Common myeloid progenitor, CD34-positive (primary cell): ENCODE results near the gene MESD.

ENCODE experiments used
- CTCF ChIA-PET: fragments of 350-600 bp; sonication (Branson Sonifier 250); formaldehyde crosslinking; loops from one replicate; lab custom pipeline; 2021; ENCODE audit warnings: antibody characterized with exemption; lab: Charles Lee
- POLR2A ChIA-PET: fragments of 350-600 bp; sonication (Branson Sonifier 250); formaldehyde crosslinking; loops from one replicate; lab custom pipeline; 2021; ENCODE audit warnings: antibody characterized with exemption; lab: Charles Lee
- DNase-seq, 3 donors: peaks; one replicate each; pipeline versions ENCODE4 v3.0.0 to v3.0.0-alpha.2; 2013
- H3K27ac ChIP-seq, 2 experiments: 1 replicate in 1 of 2; 2 replicates in 1 of 2; pipeline ENCODE4 v1.7.0; 2013; ENCODE audit warnings: inconsistent platforms in 2 of 2, low read length in 2 of 2, mild to moderate bottlenecking in 2 of 2, low read depth in 1 of 2, moderate library complexity in 1 of 2; ENCODE audit not compliant: severe bottlenecking in 2 of 2, insufficient read depth in 1 of 2, poor library complexity in 1 of 2
- H3K27me3 ChIP-seq, 5 experiments: replicated peaks in 2 of 5; 1 replicate in 3 of 5; 2 replicates in 2 of 5; pipeline versions ENCODE4 v1.6.1 to v1.7.0; 2013; ENCODE audit warnings: low read length in 4 of 5, mild to moderate bottlenecking in 2 of 5, moderate library complexity in 2 of 5, inconsistent platforms in 1 of 5; ENCODE audit not compliant: insufficient read depth in 5 of 5, control insufficient read depth in 4 of 5
- H3K36me3 ChIP-seq, 4 experiments: 1 replicate in 2 of 4; 2 replicates in 2 of 4; pipeline versions ENCODE4 v1.6.1 to v1.7.0; 2013; ENCODE audit warnings: low read length in 3 of 4, control low read depth in 1 of 4, mild to moderate bottlenecking in 1 of 4; ENCODE audit not compliant: control insufficient read depth in 4 of 4, insufficient read depth in 4 of 4
- H3K4me1 ChIP-seq, 4 experiments: 1 replicate in 3 of 4; 2 replicates in 1 of 4; pipeline versions ENCODE4 v1.6.1 to v1.7.1; 2013; ENCODE audit warnings: low read length in 3 of 4, mild to moderate bottlenecking in 3 of 4, control low read depth in 1 of 4, inconsistent platforms in 1 of 4, moderate library complexity in 1 of 4; ENCODE audit not compliant: control insufficient read depth in 4 of 4, insufficient read depth in 4 of 4; ENCODE audit errors: control extremely low read depth in 1 of 4
- H3K4me3 ChIP-seq, 7 experiments: 1 replicate in 4 of 7; 2 replicates in 3 of 7; pipeline versions ENCODE4 v1.5.1 to v1.7.0; 2013; ENCODE audit warnings: mild to moderate bottlenecking in 7 of 7, low read length in 6 of 7, moderate library complexity in 6 of 7, inconsistent platforms in 2 of 7, low read depth in 2 of 7, control low read depth in 1 of 7; ENCODE audit not compliant: insufficient read depth in 4 of 7, control insufficient read depth in 1 of 7; ENCODE audit errors: extremely low read depth in 1 of 7
- H3K9me3 ChIP-seq, 5 experiments: 1 replicate in 4 of 5; 2 replicates in 1 of 5; pipeline versions ENCODE4 v1.6.1 to v1.7.1; 2013; ENCODE audit warnings: low read length in 4 of 5, mild to moderate bottlenecking in 2 of 5, inconsistent platforms in 1 of 5, low read depth in 1 of 5, moderate library complexity in 1 of 5; ENCODE audit not compliant: control insufficient read depth in 4 of 5, insufficient read depth in 2 of 5; ENCODE audit errors: control extremely low read depth in 1 of 5
- WGBS: methylation state at CpG from one replicate; pipeline ENCODE4 v1.1.5; 2013; ENCODE audit not compliant: insufficient coverage; 5-methylcytosine and 5-hydroxymethylcytosine counted together

Gene MESD

DNA sequence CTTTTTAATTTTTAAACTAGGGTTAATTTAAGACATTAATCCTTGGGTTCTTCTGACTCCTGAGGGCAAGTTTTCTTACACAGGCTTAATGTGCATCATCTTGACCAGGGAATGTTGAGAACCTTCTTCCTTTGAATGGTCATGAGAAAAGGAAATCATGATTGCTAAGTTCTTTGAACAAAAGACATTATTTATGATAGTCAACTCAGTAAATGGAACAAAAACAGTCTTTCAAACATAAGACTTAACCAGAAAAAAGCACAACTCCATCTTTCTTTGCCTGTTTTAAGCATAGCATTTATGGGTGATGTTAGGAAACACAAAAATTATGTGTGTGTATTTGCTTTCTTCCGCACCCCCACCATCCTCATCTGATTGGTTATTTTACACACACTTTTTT, 16.5 kb upstream of the MESD start:
- POLR2A ChIA-PET = no interaction called here
- no peaks in the 10 kb centered on the region for H3K27me3 ChIP-seq
- H3K4me3 ChIP-seq = no peak overlapping the region
- no CpG with 5 or more reads among the region's 1 CpG for WGBS
- H3K27ac ChIP-seq = no peak overlapping the region
- CTCF ChIA-PET = interaction anchor here (1.1 kb wide), 1 partner anchor 97 kb away, joined by 3 read pairs; no protein-coding TSS in a partner anchor
- peaks cover 3 to 30% (median 16%) of the 10 kb centered on the region in 4 experiments for H3K4me1 ChIP-seq
- no peak for DNase-seq
- peaks cover 0 to 13% (median 6%) of the 10 kb centered on the region in 4 experiments for H3K36me3 ChIP-seq
- H3K9me3 ChIP-seq = no peaks in the 10 kb centered on the region

DNA sequence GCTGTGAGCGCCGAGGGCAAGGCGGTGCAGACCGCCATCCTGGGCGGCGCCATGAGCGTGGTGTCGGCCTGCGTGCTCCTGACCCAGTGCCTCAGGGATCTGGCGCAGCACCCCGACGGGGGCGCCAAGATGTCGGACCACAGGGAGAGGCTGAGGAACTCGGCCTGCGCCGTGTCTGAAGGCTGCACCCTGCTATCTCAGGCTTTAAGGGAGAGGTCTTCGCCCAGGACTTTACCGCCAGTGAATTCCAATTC, 13.4 kb upstream of the MESD start:
- Histone ChIP-seq H3K9me3 (no peaks in the 10 kb centered on the region), H3K4me1 (peaks cover 5 to 52% (median 31%) of the 10 kb centered on the region in 4 experiments), H3K4me3 (no peak overlapping the region), H3K27ac (no peak overlapping the region), H3K27me3 (no peaks in the 10 kb centered on the region), H3K36me3 (peaks cover 0 to 13% (median 6%) of the 10 kb centered on the region in 4 experiments)
- CTCF ChIA-PET = no interaction called here
- over 99% methylated on average over 19 of the region's 19 CpGs for WGBS
- POLR2A ChIA-PET = no interaction called here
- DNase-seq = no peak

DNA sequence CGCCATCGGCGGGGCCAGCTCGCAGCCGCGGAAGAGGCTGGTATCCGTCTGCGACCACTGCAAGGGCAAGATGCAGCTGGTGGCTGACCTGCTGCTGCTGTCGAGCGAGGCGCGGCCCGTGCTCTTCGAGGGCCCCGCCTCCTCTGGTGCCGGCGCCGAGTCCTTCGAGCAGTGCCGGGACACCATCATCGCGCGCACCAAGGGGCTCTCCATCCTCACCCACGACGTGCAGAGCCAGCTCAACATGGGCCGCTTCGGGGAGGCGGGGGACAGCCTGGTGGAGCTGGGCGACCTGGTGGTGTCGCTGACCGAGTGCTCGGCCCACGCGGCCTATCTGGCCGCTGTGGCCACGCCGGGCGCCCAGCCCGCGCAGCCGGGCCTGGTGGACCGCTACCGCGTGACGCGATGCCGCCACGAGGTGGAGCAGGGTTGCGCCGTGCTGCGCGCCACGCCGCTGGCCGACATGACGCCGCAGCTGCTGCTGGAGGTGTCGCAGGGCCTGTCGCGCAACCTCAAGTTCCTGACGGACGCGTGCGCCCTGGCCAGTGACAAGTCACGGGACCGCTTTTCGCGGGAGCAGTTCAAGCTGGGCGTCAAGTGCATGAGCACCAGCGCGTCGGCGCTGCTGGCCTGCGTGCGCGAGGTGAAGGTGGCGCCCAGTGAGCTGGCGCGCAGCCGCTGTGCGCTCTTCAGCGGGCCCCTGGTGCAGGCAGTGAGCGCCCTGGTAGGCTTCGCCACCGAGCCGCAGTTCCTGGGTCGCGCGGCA, 12.9 kb upstream of the MESD start:
- Histone ChIP-seq H3K27ac (no peak overlapping the region), H3K4me3 (peak overlapping the region in 6 of 7 experiments; percentile 74 to 95 (median 86)), H3K27me3 (no peaks in the 10 kb centered on the region), H3K9me3 (no peaks in the 10 kb centered on the region), H3K4me1 (peaks cover 2 to 48% (median 33%) of the 10 kb centered on the region in 4 experiments), H3K36me3 (peaks cover 0 to 13% (median 6%) of the 10 kb centered on the region in 4 experiments)
- WGBS = 86% methylated on average over 89 of the region's 89 CpGs
- POLR2A ChIA-PET = interaction anchor here (1.0 kb wide), 1 partner anchor 96 kb away, joined by 3 read pairs; no protein-coding TSS in a partner anchor
- DNase-seq = no peak
- CTCF ChIA-PET = interaction anchor here (1.0 to 1.2 kb wide), 2 partner anchors 97 to 106 kb away, joined by 3 read pairs; no protein-coding TSS in a partner anchor

DNA sequence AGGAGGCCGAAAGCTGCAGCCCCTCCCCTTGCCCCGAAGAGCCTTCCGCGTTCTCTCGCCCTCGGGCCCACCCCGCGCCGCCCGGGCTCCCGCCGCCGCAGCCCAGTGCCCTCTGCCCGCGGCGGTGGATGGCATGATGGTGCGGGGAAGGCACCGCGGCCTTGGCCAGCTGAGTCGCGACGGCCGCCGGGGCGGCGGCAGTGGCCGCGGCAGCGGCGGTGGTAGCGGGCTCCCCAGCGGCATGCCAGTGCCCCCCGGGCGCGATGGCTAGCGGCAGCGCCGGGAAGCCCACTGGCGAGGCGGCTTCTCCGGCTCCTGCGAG, 12.4 kb upstream of the MESD start:
- Histone ChIP-seq H3K27ac (no peak overlapping the region), H3K4me1 (peaks cover 2 to 45% (median 33%) of the 10 kb centered on the region in 4 experiments), H3K27me3 (no peaks in the 10 kb centered on the region), H3K4me3 (peak overlapping the region in 6 of 7 experiments; percentile 74 to 95 (median 86)), H3K9me3 (no peaks in the 10 kb centered on the region), H3K36me3 (peaks cover 0 to 13% (median 6%) of the 10 kb centered on the region in 4 experiments)
- ChIA-PET POLR2A (interaction anchor here (1.0 kb wide), 1 partner anchor 97 kb away, joined by 3 read pairs; no protein-coding TSS in a partner anchor), CTCF (interaction anchor here (1.0 to 1.2 kb wide), 2 partner anchors 97 to 107 kb away, joined by 3 read pairs; no protein-coding TSS in a partner anchor)
- DNase-seq = no peak
- 10% methylated on average over 25 of the region's 42 CpGs for WGBS

DNA sequence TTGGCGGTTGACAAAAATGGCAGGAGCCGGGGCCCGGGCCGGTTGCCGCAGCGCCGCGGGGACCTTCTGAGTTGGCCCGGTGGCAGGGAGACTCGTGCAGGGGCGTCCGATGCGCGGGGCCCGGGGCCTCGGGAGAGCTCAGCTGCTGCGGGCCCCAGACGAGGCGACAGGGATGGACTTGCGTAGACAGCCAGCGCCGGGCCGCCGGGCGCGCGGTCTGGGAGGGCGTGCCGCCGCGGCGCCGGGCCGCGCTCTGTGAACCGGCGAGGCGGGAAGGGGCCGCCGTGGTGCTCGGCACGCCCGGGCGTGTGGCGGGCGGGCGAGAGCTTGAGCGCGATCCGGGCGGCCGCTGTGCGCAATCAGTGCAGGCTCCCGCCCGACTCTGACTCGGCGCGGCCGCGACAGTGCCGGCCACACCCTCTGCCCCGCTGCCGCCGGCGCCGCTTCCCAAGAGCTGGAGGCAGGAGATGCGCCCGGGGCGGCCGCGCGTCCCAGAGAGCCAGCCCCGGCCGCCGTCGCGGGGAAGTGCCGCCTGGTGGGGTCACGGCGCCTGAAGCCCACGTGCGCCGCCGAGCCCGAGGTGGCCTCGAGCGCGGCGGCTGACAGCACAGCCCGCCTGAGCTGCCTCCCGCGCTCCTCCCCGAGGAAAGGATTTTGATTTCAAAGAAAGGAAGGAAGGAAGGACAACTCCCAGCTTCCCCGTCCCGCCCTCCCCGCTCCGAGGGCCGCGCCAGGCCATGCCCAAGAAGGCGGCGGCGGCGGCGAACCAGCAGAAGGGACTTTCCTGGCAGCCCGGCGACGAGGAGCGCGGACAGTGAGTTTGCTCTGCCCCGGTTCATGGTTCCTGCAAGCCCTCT, 11.8 kb upstream of the MESD start:
- POLR2A ChIA-PET = interaction anchor here (1.0 kb wide), 2 partner anchors 43 to 97 kb away, joined by 3 read pairs; no protein-coding TSS in a partner anchor
- peaks cover 2 to 44% (median 33%) of the 10 kb centered on the region in 4 experiments for H3K4me1 ChIP-seq

DNA sequence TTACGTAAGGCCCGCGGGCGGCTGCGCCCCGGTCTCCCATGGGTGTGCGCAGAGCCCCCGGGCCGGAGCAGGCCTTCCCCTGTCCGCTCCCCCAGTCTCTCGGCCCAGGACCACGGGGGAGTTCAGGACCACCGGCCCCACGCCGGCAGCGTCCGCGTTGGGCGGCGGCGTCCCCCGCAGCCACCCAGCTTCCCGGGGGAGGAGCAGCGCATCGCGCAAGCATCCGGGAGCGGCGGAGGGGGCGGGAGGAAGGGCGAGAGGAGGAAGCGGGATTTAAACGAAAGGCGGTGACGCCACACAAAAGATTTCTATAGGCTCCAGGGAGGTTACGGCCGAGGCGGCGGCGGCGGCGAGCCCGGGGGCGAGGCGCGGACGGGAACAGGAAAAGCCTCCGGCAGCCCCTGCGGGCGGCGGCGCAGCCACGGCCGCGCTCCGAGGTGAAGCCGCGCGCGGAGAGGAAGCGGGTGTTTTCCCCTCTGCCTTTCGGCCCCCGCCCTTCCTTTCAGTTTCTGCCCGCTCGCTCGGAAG, 11.1 kb upstream of the MESD start, which contains the start of gene TLNRD1:
TSS of gene TLNRD1 (plus strand) at position 300 of the 528 bp plus-strand sequence. CDS start 1,349 bp downstream, outside the sequence.
- no peaks in the 10 kb centered on the region for H3K9me3 ChIP-seq
- ChIA-PET POLR2A (interaction anchor here (1.0 kb wide), 1 partner anchor 44 kb away, joined by 3 read pairs; no protein-coding TSS in a partner anchor), CTCF (interaction anchor here (1.0 kb wide), 2 partner anchors 105 to 265 kb away, joined by 3 read pairs; no protein-coding TSS in a partner anchor)
- no peaks in the 10 kb centered on the region for H3K27me3 ChIP-seq
- under 1% methylated on average over 55 of the region's 66 CpGs for WGBS
- H3K4me1 ChIP-seq = peaks cover 2 to 44% (median 33%) of the 10 kb centered on the region in 4 experiments
- H3K27ac ChIP-seq = peak within 1 kb of the TSS; percentile 58 to 91
- H3K4me3 ChIP-seq = peak within 1 kb of the TSS; percentile 61 to 95 (median 84)
- H3K36me3 ChIP-seq = peaks cover 0 to 13% (median 6%) of the 10 kb centered on the region in 4 experiments
- DNase-seq = peak; percentile 79 to 91 (median 89)

More for the DNA sequence above, 11.8 kb upstream of the MESD start:
- Histone ChIP-seq H3K27me3 (no peaks in the 10 kb centered on the region), H3K36me3 (peaks cover 0 to 13% (median 6%) of the 10 kb centered on the region in 4 experiments), H3K9me3 (no peaks in the 10 kb centered on the region), H3K27ac (peak overlapping the region; percentile 58 to 91), H3K4me3 (peak overlapping the region; percentile 61 to 95 (median 84))
- CTCF ChIA-PET = interaction anchor here (1.0 to 1.2 kb wide), 2 partner anchors 98 to 107 kb away, joined by 3 read pairs; no protein-coding TSS in a partner anchor
- peak; percentile 43 to 81 (median 77) for DNase-seq
- under 1% methylated on average over 90 of the region's 110 CpGs for WGBS
